ENCODE measurements around the gene FMN1. TPM values are rescaled to one million over a fixed set of nuclear protein-coding genes. Genes with fewer than 3 reads are reported as not detected.

Gene FMN1
- polyA plus RNA-seq, 2 of the 4 experiments (the other 2 are of a cell fraction): 0.53 to 2.2 TPM

GRCh38 chr15:33242165-33242564 lies 47.7 kb upstream of the FMN1 start:
- Histone ChIP-seq H3K4me2 (peak overlapping the region; percentile 27; the same call in 2 of the 3 replicates), H3K9me3 (no peaks in the 10 kb centered on the region), H3K27ac (peak overlapping the region; percentile 24 to 65; a peak in 5 of 6 replicates), H3K4me1 (peaks cover 39% of the 10 kb centered on the region), H3K4me3 (no peak overlapping the region)
- ATAC-seq: peak; percentile 60 to 61; a peak in 4 of 6 replicates
- CTCF ChIA-PET: interaction anchor here (1.0 to 10.4 kb wide), 14 partner anchors 8 to 505 kb away, joined by 3 to 99 read pairs (median 4); no protein-coding TSS in a partner anchor
- FAIRE-seq: peak; percentile 84
- DNase-seq (ENCODE audit: low read depth in 1 of 2, low spot score in 1 of 2): peak; percentile 49 to 69
- POLR2A ChIA-PET: no interaction called here
- WGBS (ENCODE audit: missing lambda C conversion rate): 29% methylated on average over 1 of the region's 1 CpG
- TF ChIP-seq ZSCAN20 (CRISPR knock-in tag; IDR thresholded peaks at IDR 0.05) (no peak), ZFP36 (IDR thresholded peaks at IDR 0.05; ENCODE audit: borderline replicate concordance, partially characterized antibody) (no peak), ATOH8 (CRISPR knock-in tag; IDR thresholded peaks at IDR 0.05; ENCODE audit: low read depth) (no peak), BHLHE40 (IDR thresholded peaks at IDR 0.05; ENCODE audit: low read depth, low read length) (no peak)

- H3K4me2 ChIP-seq: no peak overlapping the region
- POLR2A ChIA-PET: no interaction called here
These were observed 42.5 kb upstream of the FMN1 start for GRCh38 chr15:33236841-33237509.

GRCh38 chr15:33234020-33234461 lies 39.5 kb upstream of the FMN1 start:
- POLR2A ChIA-PET: no interaction called here
- Histone ChIP-seq H3K4me1 (no peaks in the 10 kb centered on the region), H3K4me2 (no peak overlapping the region), H3K9me3 (no peaks in the 10 kb centered on the region), H3K4me3 (no peak overlapping the region), H3K27ac (no peak overlapping the region)
- peak; percentile 96 for FAIRE-seq
- peak; percentile 55 to 65 for DNase-seq (ENCODE audit: low read depth in 1 of 2, low spot score in 1 of 2)
- 6% methylated on average over 5 of the region's 5 CpGs for whole genome bisulfite sequencing (ENCODE audit: missing lambda C conversion rate)
- peak; percentile 84 to 93 for ATAC-seq
- TF ChIP-seq RAD21 (conservative IDR thresholded peaks at IDR 0.05 in 1 of 2, IDR thresholded peaks at IDR 0.05 in 1 of 2) (peak; percentile 90 to 95), MYC (IDR thresholded peaks at IDR 0.05; ENCODE audit: borderline replicate concordance, low read length) (no peak), CTCF (IDR thresholded peaks at IDR 0.05) (peak; percentile 87), SMC3 (IDR thresholded peaks at IDR 0.05) (peak; percentile 91)
- CTCF ChIA-PET: interaction anchor here (0.6 to 10.4 kb wide), 19 partner anchors 9 to 503 kb away, joined by 3 to 99 read pairs (median 5); no protein-coding TSS in a partner anchor

More at GRCh38 chr15:33236841-33237509, 42.5 kb upstream of the FMN1 start:
- CTCF ChIA-PET: interaction anchor here (0.6 to 10.4 kb wide), 10 partner anchors 10 to 500 kb away, joined by 3 to 99 read pairs (median 4); no protein-coding TSS in a partner anchor
- no peak for TF ChIP-seq EHMT2 (IDR thresholded peaks at IDR 0.05; ENCODE audit: low read depth)
- no peak for TF ChIP-seq HOXB13 (CRISPR knock-in tag; IDR thresholded peaks at IDR 0.05; ENCODE audit: low read depth)
- TF ChIP-seq ESRRA (IDR thresholded peaks at IDR 0.05; ENCODE audit: borderline replicate concordance, low read length): no peak
- no peak for TF ChIP-seq MYC (IDR thresholded peaks at IDR 0.05; ENCODE audit: borderline replicate concordance, low read length)
- TF ChIP-seq MAFK (IDR thresholded peaks at IDR 0.05; ENCODE audit: partially characterized antibody): no peak
- TF ChIP-seq MAZ (IDR thresholded peaks at IDR 0.05; ENCODE audit: borderline replicate concordance, low read depth, low read length): no peak
- TF ChIP-seq USF2 (IDR thresholded peaks at IDR 0.05): no peak
- TF ChIP-seq MAX (IDR thresholded peaks at IDR 0.05): no peak
- TF ChIP-seq EP300 (IDR thresholded peaks at IDR 0.05): no peak
- TF ChIP-seq ZFP36 (IDR thresholded peaks at IDR 0.05; ENCODE audit: borderline replicate concordance, partially characterized antibody): no peak
- TF ChIP-seq FOXS1 (CRISPR knock-in tag; IDR thresholded peaks at IDR 0.05): no peak
- TF ChIP-seq CHD2 (IDR thresholded peaks at IDR 0.05; ENCODE audit: low read length, partially characterized antibody): no peak
- TF ChIP-seq TP53 (CRISPR knock-in tag; IDR thresholded peaks at IDR 0.05): no peak
- no peak for TF ChIP-seq NFE2L2 (conservative IDR thresholded peaks at IDR 0.05; ENCODE audit: low read length)
- no peak for TF ChIP-seq HOXB5 (CRISPR knock-in tag; IDR thresholded peaks at IDR 0.05)
- no peak for TF ChIP-seq JUNB (IDR thresholded peaks at IDR 0.05)
- TF ChIP-seq PHF8 (IDR thresholded peaks at IDR 0.05; ENCODE audit: borderline replicate concordance, low read depth): no peak
- no peak for TF ChIP-seq ZC3H11A (IDR thresholded peaks at IDR 0.05)
- no peak for TF ChIP-seq NR3C1 (IDR thresholded peaks at IDR 0.05)
- FAIRE-seq (no peak), DNase-seq (ENCODE audit: low read depth in 1 of 2, low spot score in 1 of 2) (no peak), ATAC-seq (no peak)
- no peak overlapping the region for H3K4me3 ChIP-seq
- H3K4me1 ChIP-seq: peaks cover 8% of the 10 kb centered on the region
- 46% methylated on average over 4 of the region's 4 CpGs for WGBS (ENCODE audit: missing lambda C conversion rate)
- no peaks in the 10 kb centered on the region for H3K9me3 ChIP-seq
- no peak overlapping the region for H3K27ac ChIP-seq

All from A549 (cell line).